ENCODE results near the gene ASPSCR1.

The ASPSCR1 gene

DNA sequence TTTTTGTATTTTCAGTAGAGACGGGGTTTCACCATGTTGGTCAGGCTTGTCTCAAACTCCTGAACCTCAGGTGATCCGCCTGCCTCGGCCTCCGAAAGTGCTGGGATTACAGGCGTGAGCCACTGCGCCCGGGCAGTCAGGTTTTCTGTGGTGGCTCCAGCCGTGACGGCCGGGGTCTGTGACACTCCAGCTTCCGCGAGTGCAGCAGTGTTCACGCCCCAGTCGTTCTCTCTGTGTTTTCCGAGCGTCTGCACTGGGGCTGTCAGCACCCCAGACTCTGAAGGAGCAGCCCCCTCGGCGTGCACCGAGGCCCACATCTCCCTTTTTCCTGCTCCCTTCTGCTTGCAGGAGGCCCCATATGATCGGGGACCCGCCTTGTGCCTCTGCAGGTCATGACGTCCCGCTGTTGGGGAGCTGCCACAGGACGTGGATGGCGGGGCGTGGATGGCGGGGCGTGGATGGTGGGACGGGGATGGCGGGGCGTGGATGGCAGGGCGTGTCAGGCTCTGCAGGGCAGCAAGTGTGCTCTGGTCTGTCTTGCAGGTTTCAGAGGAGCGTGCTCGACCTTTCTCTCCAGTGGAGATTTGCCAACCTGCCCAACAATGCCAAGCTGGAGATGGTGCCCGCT is 5.7 kb downstream of the ASPSCR1 start:
- no peak for DNase-seq (ENCODE audit: low read depth)

DNA sequence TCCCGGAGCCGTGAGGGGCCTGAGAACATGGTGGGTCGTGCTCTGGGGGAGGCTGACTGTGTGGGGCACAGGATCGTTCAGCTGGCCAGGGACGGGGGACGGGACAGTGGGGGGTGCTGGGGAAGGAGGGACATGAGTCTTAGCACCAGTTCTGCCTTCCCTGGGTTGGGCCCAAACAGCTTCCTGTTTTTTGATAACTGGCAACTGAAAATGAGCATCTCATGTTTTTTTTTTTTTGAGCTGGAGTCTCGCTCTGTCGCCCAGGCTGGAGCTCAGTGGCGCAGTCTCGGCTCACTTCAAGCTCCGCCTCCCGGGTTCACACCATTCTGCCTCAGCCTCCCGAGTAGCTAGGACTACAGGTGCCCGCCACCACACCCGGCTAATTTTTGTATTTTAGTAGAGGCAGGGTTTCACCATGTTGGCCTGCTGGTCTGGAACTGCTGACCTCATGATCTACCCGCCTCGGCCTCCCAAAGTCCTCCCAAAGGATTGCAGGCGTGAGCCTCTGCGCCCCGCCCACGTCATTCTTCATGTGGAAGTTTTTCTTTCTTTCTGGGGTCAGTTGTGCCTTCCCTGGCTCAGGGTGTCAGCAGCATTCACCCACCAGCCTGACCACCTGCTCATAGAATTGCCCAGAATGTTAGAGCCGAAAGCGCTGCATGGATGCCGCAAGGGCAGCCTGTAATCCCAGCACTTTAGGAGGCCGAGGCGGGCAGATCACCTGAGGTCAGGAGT is 6.4 kb downstream of the ASPSCR1 start:
- DNase-seq (ENCODE audit: low read depth) = no peak

DNA sequence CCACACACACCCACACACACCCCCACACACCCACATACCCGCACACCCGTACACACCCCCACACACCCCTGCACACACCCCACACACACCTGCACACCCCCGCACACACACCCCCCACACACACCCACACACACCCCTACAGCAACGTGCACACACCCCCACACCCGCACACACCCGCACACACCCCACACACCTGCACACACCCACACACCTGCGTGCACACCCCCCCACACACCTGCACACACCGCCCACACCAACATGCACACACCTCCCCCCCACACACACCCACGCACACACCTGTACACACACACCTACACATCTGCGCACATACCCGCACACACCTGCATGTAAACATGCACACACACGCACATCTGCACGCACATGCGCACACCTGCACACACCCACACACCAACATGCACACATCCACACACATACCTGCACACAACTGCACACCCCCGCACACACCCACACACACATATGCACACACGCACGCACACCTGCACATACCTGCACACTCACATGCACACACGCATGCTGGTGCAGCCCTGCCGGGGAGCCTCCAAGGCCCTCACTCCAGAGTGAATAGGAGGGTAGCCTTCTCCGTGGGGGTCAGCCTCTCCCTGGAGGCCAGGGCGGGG is 7.5 kb downstream of the ASPSCR1 start:
- no peak for DNase-seq (ENCODE audit: low read depth)

DNA sequence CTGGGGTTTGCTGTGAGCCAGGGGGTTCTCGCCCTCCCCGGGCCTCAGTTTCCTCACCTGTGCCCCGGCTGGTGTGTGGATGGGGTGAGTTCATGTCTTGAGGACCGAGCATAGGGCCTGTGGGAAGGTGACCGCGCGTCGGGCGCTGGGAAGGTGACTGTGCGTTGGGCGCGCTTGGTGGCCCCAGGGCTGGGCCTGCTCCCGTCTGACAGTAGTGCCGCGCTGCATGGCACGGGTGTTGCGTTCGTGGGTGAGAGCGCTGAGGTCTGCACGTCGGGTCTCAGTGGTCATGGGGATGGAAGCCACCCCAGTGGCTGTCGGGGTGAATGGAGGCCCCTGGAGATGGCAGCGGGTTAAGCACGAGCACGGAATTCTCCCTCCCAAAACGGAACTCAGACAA is 9.2 kb downstream of the ASPSCR1 start:
- DNase-seq (ENCODE audit: low read depth) = no peak

DNA sequence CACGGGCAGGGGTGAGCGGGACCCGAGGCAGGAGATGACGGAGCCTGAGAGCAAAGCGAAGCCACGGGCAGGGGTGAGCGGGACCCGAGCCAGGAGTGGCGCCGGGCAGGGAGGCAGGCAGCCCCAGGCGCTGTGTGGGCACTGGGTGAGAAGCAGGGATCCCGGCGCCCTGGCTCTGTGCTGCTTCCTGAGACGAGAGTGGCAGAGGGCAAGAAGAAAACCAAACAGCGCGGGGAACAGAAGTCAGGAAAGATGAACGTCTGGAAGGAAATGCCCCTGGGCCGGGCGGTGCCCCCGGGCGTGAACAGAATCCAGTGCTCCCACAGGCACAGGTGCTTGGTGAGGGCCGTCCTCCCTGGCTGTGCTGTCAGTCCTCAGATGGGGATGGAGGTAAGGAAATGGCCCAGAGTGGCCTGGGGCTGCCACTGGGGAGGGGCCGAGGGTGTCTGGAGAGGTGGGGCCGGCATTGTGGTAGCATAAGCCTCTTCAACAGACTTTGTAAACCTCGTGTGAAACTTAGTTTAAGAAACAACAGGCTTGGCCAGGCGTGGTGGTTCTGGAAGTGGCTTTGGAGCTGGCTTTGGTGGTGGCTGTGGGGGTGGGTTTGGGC is 9.8 kb downstream of the ASPSCR1 start:
- no peak for DNase-seq (ENCODE audit: low read depth)

DNA sequence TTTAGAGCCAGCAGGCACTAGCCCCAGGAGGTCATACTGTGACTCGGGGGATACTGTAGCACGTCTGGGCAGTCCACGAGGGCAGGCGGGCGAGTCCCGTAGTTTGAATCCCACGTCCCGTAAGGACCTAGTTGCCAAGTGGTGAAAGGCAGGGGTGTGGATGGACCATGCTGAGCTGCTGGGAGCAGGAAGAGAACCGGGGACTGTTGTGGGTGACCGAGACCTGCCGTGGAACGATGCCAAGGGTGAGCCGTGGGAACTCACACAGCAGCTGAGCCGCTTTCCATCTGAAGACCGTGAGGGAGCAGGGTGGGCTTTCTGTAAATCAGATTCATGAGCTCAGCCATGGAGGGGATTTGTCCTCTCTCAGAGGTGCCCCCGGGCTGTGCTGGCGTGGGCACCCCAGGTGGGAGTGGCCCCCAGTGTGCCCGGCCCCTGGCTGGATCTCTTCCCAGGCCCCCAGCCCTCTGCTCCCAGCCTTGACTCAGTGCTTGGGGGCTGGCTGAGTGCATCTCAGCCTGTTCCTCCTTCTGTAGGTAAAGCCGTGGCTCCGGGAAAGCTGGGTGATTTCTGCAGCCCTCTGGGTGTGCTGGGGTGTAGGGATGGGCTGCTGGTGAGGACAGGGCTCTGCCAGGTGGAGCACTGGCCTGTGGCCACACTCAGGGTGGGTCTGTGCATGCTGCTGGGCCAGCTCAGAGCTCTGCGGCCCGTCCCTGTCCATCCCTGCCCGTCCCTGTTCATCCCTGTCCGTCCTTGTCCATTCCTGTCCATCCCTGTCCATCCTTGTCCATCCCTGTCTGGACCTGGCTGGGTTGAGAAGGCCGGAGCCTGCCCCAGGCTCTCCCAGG is 13.6 kb downstream of the ASPSCR1 start:
- DNase-seq (ENCODE audit: low read depth) = no peak

DNA sequence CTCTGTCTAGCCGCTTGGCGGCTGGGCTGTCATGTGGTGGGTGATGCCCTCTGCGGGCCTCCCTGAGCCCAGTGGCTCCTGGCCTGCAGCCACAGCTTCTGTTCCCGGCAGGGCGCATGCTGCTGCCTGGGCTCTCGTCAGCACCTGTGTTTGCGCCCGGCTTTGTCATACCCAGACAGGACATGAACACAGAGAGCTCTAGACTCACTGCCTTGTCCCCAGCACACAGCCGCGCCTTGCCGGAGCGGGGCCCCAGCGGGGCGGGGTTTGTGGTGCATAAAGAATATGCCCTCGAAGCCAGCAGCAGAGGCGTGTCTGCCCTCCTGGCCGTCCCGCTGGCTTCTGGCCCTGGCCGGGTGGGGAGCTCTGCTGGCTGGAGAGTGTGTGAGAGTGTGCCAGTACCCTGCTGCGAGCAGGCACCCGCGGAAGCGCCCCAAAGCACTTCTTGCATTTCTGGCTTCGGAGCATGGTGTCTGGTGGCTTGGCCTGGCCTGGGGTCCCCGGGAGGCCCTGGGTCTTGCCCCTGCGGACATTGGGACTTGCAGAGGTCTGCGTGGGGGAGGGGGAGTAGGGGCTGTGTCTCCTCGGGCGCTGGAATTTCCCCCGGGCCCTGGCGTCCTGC is 14.4 kb downstream of the ASPSCR1 start:
- no peak for DNase-seq (ENCODE audit: low read depth)

DNA sequence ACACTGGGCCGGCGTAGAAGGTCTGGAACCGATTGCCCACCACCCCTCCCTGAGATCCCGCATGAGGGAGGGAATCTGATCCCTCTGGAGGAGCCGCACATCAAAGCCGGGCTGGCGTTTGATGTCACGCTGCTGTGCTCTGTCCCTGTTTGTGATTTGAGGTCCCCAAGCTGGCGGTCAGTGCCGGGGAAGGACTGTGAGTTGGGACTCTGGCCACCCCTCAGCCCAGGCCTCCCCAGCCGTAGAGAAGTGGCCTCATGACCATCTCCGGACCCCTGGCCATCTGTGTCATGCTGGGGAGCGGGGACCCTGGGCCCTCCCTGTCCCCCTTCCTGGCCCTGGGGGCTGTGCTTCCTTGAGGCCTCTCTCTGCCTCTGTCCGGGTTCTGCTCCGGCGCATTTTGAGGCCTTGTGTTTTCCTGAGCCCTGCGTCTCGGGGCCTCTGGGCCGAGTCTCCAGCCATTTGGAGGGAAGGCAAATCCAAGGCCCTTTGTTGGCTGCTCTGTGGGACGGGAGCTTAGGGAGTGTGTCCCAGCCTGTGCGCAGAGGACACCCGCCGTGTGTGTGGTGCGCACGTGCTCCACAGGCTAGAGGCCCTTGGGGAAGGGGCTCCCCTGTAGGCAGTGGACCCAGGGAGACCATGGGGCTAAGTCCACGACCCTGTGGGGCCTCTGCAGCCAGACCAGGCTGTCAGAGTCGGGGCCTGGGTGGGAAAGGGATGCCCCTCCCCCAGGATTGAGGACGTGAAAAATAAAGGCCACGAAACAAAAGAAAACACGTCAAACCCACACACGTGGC is 15.1 kb downstream of the ASPSCR1 start:
- DNase-seq (ENCODE audit: low read depth) = no peak

DNA sequence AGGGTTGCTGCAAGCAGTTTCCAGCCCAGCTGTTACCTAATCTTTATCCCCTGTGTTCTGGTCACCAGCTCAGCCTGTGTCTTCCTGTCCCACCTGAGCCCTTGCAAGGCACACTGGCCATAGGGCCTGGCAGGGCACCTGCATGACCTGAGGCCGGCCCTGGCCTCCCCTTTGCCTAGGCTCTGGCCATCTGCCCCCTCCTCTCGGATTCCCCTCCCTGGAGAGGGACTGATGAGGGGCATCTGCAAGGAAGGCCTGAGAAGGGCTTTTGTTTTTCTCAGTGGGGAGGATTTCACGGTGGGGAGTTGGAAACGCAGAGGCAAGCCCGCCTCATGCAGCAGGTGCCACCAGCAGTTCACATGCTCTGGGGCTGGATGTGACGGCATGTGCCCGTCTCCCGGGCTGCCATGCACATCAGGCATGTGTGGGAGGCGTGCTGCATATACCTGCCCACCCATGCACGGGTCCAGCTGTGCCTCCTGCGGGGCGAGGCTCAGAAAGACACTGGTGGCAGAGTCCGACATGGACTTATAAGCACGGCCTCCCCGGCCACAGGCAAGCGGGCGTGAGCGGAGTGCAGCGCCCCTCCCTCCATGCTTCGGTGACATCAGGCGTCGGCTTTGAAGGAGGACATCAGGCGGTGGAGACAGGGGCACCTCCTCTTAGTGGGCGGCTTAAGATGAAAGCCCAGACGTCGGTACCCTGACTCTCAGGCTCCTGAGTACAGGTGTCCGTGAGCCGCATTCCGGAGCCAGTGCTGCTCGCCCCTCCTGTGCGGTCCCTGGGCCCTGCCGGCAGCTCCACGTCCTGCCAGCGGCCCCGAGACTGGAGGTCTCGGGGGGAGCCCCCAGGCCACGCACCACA is 16.5 kb downstream of the ASPSCR1 start:
- no peak for DNase-seq (ENCODE audit: low read depth)

DNA sequence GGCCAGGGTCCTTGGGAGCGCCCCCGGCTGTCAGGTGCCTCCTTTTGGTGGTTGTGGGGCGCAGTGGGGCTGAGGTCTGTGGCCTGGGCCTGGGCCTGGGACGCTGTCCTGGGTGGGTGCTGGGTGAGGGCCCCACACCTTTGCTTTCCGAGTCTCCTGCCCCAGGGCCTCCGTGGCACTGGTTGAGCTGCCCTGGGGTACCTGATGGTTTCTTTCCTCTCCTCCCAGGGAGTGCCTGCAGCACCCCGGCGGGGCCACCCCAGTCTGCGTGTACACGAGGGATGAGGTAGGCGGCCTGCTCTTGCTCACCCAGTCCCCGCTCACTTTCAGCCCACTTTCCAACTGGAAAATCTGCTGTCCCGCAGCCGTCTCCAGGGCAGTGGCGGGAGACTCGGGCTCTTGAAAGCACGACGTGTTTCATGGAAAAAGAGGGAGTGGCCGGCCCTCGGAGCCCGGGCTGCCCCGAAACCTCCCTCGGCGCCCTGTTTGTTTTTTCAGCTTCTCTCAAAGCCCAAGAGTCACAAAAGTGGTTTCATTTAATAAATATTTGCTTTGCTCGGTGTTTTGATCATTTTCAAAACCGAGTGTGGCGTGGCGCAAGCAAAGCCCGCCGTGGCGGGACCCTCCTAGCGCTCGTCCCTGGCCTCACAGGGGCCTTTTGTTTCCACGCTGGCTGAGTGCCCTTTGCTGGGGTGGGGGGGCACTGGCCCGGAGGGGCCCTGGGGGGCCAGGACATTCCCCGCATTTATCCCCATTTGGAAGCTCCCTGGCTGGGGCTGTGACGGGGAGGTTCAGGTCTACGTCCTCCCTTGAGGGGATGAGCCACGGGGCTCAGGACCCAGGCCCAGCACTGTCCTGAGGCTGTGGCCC is 17.4 kb downstream of the ASPSCR1 start:
- no peak for DNase-seq (ENCODE audit: low read depth)

DNA sequence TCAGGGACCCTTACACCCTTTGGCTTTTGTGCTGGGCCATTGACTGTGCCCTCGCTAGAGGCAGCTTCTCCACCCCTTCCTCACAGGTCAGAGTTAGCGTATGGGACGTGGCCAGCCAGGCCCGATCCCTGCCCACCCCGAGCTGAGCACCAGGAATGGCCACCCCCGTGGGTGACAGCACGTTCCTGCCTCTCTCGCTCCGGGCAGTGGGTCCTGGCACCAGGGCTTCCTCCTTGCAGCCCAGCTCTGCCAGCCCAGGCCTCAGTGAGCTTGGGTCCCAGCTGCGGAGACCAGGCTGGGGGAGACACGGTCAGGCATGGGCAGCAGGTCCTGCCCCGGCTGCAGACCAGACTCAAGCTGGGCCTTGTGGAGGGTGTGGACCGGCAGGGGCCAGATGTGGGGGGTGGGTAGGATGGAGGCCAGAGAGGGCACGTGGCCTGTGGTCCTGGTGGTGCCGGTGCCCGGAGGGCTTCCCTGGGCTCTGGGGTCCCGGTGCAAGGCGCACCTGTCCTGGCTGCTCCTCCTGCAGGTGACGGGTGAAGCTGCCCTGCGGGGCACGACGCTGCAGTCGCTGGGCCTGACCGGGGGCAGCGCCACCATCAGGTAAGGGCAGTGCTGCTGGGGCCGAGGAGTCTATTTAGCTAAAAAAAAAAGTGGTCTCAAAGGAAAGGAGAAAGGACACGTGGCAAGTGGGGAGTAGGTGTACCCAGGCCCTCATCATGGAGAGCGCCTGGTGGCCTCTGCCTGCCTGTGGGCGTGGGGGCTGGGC is 18.2 kb downstream of the ASPSCR1 start:
- no peak for DNase-seq (ENCODE audit: low read depth)

DNA sequence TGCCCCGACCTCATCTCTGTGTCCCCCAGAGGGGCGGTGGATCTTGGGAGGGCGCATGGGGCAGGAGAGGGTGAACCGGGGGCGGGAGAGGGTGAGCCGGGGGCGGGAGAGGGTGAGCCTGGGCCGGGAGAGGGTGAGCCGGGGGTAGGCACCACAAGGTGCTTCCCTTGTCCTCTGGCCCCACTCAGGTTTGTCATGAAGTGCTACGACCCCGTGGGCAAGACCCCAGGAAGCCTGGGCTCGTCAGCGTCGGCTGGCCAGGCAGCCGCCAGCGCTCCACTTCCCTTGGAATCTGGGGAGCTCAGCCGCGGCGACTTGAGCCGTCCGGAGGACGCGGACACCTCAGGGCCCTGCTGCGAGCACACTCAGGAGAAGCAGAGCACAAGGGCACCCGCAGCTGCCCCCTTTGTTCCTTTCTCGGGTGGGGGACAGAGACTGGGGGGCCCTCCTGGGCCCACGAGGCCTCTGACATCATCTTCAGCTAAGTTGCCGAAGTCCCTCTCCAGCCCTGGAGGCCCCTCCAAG is 18.9 kb downstream of the ASPSCR1 start:
- DNase-seq (ENCODE audit: low read depth) = no peak

DNA sequence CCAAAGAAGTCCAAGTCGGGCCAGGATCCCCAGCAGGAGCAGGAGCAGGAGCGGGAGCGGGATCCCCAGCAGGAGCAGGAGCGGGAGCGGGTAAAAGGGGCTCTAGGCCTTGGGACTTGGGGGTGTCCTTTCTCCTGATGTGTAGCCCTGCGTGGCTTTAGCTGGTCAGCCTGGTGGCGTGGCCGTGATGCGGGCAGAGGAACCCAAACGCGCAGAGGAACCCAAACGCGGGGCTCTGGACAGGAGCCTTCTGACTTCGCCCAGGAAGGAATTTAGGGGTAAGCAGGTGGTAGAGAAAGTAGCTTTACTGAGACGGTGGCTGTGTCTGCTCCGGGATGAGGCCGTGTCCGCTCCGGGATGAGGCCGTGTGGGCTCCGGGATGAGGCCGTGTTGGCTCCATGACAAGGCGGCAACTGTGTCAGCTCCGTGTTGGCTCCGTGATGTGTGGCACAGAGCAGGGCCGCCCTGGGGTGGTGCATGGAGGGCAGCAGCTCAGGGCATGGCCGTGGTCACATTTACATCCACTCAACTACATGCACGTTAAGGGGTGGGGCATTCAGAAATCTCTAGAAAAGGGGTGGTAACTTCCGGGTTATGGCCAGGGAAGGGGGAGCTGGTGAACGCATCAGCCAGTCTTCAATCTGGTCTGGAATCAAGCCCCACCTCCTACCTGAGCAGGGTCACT is 19.5 kb downstream of the ASPSCR1 start:
- DNase-seq (ENCODE audit: low read depth) = no peak

DNA sequence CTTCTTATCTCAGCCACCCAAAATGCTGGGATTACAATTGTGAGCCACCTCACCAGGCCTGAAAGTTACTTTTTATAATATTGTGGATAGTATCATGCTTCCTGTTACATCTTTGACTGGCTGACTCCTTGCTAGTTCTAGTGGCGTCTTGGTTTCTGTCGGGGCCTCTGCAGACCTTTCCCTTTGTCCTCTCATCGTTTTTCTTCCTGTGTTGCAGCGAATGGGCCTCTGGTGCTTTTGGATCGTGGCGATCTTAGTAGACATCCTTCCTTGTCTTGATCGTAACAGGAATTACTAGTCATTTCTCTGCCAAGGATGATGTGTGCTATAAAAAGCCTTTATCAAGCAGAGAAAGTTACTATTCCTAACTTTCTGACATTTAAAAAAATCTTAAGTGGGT is 20.8 kb downstream of the ASPSCR1 start:
- no peak for DNase-seq (ENCODE audit: low read depth)

DNA sequence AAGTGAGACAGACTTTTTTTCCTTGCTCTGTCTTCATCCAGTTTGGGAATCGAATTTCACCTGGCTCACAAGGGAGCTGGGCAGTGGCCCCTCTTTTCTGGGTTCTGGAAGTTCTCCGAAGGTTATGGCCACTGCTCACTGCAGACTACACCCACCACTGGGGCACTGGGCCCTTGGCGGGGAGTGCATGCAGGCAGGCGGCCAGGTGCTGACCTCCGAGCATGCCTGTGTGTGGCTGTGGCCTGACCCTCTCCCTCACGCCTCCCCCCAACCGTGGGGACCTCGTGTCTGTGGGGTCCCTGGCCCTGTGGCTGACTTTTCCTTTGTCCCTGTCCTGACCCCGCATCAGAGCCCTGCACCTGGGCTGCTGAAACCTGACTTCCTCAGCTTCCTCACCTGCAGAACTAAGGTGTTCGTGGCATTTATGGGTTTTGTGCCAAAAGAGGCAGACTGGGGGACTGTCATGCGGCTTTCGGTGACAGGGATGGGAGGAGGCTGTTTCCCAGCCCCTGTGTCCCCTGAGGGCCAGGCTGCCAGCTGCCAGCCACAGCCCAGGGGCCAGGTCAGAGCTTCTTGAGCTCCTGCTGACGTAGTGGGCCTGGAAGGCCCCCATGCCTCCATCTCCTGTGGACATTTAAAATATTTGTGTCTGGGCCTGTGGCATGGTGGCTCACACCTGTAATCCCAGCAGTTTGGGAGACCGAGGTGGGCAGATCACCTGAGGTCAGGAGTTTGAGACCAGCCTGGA is 21.4 kb downstream of the ASPSCR1 start:
- no peak for DNase-seq (ENCODE audit: low read depth)

DNA sequence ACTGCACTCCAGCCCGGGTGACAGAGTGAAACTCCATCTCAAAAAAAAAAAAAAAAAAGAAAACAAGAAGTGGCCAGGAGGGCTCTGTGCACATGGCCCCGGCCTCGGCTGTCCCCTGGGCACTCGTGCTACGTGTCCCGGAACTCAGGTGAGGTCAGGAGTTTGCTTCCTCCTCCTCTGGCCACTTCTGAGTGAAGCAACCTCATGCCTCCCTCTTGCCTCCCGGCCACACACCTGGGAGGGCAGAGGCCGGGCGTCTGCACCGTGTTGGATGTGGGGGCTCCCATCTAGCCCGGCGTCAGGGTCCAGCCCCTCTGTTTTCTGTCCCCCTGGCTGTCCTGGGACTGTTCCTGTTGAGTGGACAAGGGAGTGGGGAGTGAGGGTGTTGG is 22.2 kb downstream of the ASPSCR1 start:
- no peak for DNase-seq (ENCODE audit: low read depth)

Data from CMK (cell line).